ENCODE results near the gene TPSD1.
"Not testable (repeated sequence)": the region's sequence is repeated elsewhere in the genome, so short reads cannot be mapped to it uniquely, and the experiment has no call there.

DNA sequence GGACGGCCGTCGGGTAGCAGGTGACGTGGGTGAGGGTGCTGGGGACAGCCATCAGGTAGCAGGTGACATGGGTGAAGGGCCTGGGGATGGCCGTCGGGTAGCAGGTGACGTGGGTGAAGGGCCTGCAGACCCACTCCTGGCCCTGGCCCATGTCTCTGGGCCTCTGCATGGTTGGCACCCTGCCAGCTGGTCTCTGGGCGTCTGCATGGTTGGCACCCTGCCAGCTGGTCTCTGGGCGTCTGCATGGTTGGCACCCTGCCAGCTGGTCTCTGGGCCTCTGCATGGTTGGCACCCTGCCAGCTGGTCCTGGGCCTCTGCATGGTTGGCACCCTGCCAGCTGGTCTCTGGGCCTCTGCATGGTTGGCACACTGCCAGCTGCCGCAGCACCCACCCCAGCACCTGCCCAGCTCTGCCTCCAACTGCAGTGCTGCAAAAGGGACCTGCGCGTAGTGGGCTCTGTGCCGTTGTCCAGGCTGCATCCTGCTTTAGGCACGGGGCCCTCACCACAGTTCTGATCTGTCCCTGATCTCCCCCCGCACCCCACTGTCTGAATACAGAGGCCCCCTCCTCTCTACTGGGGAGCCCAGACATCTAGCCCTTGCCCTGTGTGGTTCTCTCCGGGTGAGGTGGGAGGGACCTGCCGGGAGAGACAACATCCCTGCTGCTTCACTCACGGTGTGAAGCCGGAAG lies 16.0 kb downstream of the TPSD1 start:
- not testable (repeated sequence) for TF ChIP-seq EZH2phosphoT487 (IDR thresholded peaks at IDR 0.05; ENCODE audit: low read depth, severe bottlenecking, unreplicated experiment)
- TF ChIP-seq, protein P1, sequence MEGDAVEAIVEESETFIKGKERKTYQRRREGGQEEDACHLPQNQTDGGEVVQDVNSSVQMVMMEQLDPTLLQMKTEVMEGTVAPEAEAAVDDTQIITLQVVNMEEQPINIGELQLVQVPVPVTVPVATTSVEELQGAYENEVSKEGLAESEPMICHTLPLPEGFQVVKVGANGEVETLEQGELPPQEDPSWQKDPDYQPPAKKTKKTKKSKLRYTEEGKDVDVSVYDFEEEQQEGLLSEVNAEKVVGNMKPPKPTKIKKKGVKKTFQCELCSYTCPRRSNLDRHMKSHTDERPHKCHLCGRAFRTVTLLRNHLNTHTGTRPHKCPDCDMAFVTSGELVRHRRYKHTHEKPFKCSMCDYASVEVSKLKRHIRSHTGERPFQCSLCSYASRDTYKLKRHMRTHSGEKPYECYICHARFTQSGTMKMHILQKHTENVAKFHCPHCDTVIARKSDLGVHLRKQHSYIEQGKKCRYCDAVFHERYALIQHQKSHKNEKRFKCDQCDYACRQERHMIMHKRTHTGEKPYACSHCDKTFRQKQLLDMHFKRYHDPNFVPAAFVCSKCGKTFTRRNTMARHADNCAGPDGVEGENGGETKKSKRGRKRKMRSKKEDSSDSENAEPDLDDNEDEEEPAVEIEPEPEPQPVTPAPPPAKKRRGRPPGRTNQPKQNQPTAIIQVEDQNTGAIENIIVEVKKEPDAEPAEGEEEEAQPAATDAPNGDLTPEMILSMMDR (IDR thresholded peaks at IDR 0.05; ENCODE audit: poor library complexity) = not testable (repeated sequence)
